Activated CD4-positive, alpha-beta T cell treated with anti-CD3 and anti-CD28 coated beads, Interleukin-2, amount 10 ng/mL, durations not matched to agents 24 days and 14 days (primary cell): Measurements from ENCODE around the gene BNC2. TPM values are rescaled to one million over a fixed set of nuclear protein-coding genes. Genes with fewer than 3 reads are reported as not detected.

Experiments
- DNase-seq: peaks from one replicate; pipeline ENCODE4 v3.0.0; 2022
- H3K27ac Mint-ChIP-seq: one replicate; pipeline ENCODE4 v1.8.0; 2022; ENCODE audit warnings: mild to moderate bottlenecking, mixed read lengths
- H3K27me3 Mint-ChIP-seq: one replicate; pipeline ENCODE4 v1.8.0; 2022; ENCODE audit warnings: mixed read lengths
- H3K36me3 Mint-ChIP-seq: one replicate; pipeline ENCODE4 v1.8.0; 2022; ENCODE audit warnings: low read depth, mild to moderate bottlenecking, mixed read lengths
- H3K4me1 Mint-ChIP-seq: one replicate; pipeline ENCODE4 v1.8.0; 2021; ENCODE audit warnings: mixed read lengths
- H3K4me3 Mint-ChIP-seq: one replicate; pipeline ENCODE4 v1.8.0; 2022; ENCODE audit warnings: mild to moderate bottlenecking, moderate library complexity, mixed read lengths
- H3K9me3 Mint-ChIP-seq: one replicate; pipeline ENCODE4 v1.8.0; 2021; ENCODE audit warnings: mixed read lengths
- intact Hi-C: fragments of 100-400 bp; cut with micrococcal nuclease; formaldehyde crosslinking; loops from one replicate; pipeline ENCODE4 v1.15.1; 2023
- total RNA-seq: library from RNA; stranded (reverse); gene quantifications from 2 replicates; pipeline ENCODE4 v1.2.3, GENCODE V29; 2022

BNC2 gene
- total RNA-seq, 1 donor from 2014 or later = not detected

DNA sequence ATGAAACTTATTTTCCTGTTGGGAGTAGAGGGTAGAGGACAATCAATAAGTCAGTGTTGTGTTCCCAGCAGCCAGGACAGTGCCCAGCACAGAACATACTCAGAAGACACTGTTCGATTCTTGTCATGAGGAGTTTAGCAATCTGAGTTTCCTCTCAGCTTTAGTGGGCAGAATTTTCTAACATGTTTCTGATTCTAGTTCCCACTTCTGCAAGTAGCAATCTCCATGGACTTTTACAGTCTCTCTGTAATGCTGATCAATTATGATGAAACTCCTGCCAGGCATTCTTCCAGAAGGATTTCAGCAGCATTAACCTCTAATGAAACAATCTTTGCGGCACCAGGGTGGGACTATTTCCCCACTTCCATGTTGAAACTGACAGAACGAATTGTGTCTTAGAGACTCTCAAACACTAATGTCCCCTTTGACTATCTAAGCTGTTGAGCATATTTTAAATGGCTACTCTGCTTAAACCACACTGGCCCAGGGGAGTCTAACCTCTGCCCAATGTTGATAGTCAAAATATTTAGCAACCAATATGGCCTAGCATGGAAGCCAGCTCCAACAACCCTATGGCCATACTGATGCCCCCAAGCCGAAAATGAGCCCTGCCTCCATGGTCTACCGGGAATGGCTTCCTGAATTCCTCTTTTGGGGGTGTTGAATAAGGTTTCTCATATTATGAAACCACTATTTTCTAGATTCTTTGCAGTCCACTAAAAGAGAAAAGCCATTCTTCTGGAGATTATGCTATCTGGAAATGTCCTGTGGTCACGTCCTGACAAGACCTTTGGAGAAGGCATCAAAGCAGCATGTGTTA is 484.3 kb downstream of the BNC2 start:
- H3K27me3 Mint-ChIP-seq = no peaks in the 10 kb centered on the region
- no peak overlapping the region for H3K4me3 Mint-ChIP-seq
- H3K9me3 Mint-ChIP-seq = no peaks in the 10 kb centered on the region
- intact Hi-C loops = no loop called here
- H3K4me1 Mint-ChIP-seq = no peaks in the 10 kb centered on the region
- H3K27ac Mint-ChIP-seq = no peak overlapping the region
- H3K36me3 Mint-ChIP-seq = no peaks in the 10 kb centered on the region
- DNase-seq = no peak

DNA sequence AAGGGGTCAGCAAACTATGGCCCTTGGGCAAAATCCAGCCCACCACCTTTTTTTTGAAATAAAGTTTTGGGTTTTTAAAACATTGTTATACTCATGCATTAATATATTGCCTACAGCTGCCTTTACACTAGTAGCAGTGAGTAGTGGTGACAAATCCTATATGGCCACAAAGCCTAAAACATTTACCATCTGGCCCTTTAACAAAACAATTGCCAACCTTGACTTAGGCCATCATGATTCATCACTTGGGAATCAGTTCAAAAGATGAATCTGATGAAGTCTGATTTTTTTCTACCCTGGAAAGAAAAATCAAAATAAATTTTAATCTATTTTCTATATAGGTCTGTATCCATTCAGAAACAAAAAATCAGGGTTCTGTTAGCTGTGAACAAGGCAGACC is 484.9 kb downstream of the BNC2 start:
- H3K27ac Mint-ChIP-seq = no peak overlapping the region
- no peaks in the 10 kb centered on the region for H3K4me1 Mint-ChIP-seq
- no peak for DNase-seq
- intact Hi-C loops = no loop called here
- no peaks in the 10 kb centered on the region for H3K27me3 Mint-ChIP-seq
- no peaks in the 10 kb centered on the region for H3K36me3 Mint-ChIP-seq
- H3K4me3 Mint-ChIP-seq = no peak overlapping the region
- H3K9me3 Mint-ChIP-seq = no peaks in the 10 kb centered on the region

DNA sequence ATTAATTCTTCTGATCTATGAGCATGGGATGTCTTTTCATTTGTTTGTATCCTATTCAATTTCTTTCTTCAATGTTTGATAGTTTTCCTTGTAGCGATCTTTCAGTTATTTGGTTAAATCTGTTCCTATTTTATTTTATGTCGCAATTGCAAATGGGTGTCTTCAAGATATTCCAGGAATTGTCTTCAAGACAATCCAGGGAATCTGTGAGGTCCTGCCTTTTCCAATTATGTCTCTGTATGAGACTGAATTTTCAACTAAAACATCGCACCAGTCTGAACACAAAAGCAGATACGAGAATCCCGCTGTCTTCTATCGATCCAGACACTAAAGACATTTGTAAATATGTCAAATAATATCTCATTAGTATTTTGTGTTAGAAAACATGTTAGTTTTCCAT is 485.5 kb downstream of the BNC2 start:
- no peaks in the 10 kb centered on the region for H3K9me3 Mint-ChIP-seq

DNA sequence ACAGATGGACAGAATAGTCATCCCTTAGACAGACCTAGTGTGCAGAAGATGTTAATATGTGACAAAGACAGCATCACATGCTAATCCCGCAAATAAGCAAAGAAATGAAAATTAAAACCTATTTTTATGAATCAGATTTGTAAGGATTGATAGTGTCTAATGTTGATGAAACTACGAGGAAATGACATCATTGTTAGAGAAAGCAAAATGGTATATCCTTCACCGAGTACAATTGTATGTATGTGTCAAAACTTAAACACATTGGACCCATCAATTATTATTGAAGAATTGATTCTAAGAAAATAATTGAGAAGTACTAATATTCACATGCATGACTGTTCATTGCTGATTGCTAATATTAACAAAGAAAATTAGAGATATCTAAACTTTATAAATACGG is 493.2 kb downstream of the BNC2 start:
- Mint-ChIP-seq H3K27ac (no peak overlapping the region), H3K4me3 (no peak overlapping the region), H3K4me1 (no peaks in the 10 kb centered on the region), H3K27me3 (no peaks in the 10 kb centered on the region), H3K9me3 (no peaks in the 10 kb centered on the region), H3K36me3 (no peaks in the 10 kb centered on the region)
- intact Hi-C loops = no loop called here
- no peak for DNase-seq

More for the DNA sequence above, 485.5 kb downstream of the BNC2 start:
- Mint-ChIP-seq H3K36me3 (no peaks in the 10 kb centered on the region), H3K4me3 (no peak overlapping the region), H3K27ac (no peak overlapping the region), H3K27me3 (no peaks in the 10 kb centered on the region), H3K4me1 (no peaks in the 10 kb centered on the region)
- no peak for DNase-seq
- intact Hi-C loops = no loop called here

DNA sequence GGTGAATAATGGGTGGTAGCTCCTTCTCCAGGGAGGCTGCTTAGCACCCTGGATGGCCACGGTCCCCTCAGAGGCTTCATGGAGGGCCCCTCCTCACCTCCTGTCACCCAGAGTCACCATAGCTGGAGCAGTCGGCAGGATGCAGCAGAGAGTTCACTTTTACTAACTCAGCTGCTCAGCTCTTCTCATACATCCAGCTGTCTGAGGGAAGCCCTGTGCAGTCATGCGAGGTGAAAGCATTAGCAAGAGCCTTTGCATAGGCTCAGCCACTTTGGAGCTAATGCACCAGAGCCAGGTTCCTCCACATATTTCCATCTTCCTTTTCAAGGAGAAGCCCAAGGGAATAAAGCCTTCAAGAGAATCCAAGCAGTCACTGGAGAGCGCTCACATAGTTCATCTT is 499.2 kb downstream of the BNC2 start:
- no peaks in the 10 kb centered on the region for H3K36me3 Mint-ChIP-seq
- H3K9me3 Mint-ChIP-seq = no peaks in the 10 kb centered on the region
- no peaks in the 10 kb centered on the region for H3K4me1 Mint-ChIP-seq
- no peak overlapping the region for H3K4me3 Mint-ChIP-seq
- no peak overlapping the region for H3K27ac Mint-ChIP-seq
- no peak for DNase-seq
- H3K27me3 Mint-ChIP-seq = no peaks in the 10 kb centered on the region
- intact Hi-C loops = no loop called here

DNA sequence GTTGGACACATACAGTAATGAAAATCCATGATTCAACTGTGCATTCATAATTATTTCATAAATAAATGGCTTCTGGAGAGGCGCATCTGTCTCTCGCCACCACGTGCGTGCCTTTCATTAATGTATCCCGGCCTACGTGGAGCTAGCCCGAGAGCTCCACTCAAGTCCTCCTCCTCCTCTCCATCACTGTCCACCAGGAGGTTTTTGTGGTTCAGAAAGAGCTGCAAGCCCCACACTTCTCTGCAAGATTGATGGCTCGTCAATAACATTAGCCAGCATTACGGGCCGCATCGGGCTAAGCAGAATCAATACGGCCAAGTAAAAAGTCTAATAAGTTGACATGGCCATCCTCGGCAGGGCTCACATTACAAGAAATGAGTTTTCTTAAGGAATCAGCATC is 499.8 kb downstream of the BNC2 start:
- DNase-seq = no peak
- Mint-ChIP-seq H3K9me3 (no peaks in the 10 kb centered on the region), H3K4me3 (no peak overlapping the region), H3K27me3 (no peaks in the 10 kb centered on the region), H3K27ac (no peak overlapping the region), H3K36me3 (no peaks in the 10 kb centered on the region), H3K4me1 (no peaks in the 10 kb centered on the region)
- intact Hi-C loops = no loop called here

DNA sequence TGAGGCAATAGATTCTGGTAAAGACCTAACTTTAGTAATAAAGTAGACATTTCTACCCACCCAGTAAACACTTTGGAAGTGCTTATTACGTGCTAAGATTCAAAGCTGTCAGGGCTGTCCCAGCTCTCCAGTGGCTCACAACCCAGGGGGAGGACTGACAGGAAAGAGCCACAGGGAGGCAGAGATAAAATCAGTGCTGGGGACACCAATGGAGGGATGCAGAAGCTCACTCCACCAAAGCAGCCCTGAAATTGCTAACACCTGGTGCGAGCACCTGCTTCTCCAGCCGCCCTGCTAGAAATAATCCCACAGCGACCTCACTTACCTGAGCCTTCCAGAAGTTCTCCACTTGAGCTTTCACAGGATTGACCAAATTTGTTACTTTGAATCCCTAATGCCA is 501.0 kb downstream of the BNC2 start:
- H3K27ac Mint-ChIP-seq = no peak overlapping the region
- H3K27me3 Mint-ChIP-seq = no peaks in the 10 kb centered on the region
- no peaks in the 10 kb centered on the region for H3K9me3 Mint-ChIP-seq
- H3K36me3 Mint-ChIP-seq = no peaks in the 10 kb centered on the region
- intact Hi-C loops = no loop called here
- no peak overlapping the region for H3K4me3 Mint-ChIP-seq
- no peaks in the 10 kb centered on the region for H3K4me1 Mint-ChIP-seq
- no peak for DNase-seq

DNA sequence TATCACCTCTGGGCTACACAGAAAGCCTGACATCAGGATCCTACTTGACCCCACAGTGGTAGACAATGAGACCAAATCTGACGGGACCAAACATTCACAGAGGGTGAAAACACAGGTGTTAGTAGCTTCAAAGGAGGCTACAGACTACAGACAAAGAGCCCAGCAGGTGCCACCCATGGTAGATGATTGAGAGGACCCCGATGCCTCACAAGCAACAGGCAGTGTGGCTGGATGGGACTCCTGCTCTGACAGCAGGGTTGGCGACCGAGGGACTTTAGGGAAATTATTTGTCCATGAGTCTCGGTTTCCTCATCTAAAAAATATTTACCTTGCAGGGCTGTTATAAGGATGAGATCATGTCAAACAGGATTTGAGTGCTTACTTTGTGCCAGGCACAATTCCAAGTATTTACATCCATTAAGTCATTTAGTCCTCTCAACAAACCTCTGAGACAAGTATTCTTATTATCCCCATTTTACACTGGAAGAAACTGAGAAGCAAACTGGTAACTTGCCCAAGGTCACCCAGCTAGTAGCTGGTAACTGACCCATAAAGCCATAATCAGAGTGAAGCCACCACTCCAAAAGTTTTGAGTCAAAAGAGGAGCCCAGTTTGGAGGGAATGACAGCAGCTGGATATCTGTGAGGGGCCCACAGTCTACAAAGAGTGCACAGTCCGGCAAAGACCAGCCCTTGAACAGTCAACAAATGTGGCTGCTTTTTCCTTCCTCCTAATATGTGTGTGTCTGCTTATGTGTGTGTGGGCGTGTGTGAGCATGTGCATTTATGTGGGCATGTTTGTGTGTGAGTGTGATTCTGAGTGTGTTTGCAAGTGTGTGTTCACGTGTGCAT is 502.0 kb downstream of the BNC2 start:
- Mint-ChIP-seq H3K27ac (no peak overlapping the region), H3K4me3 (no peak overlapping the region), H3K36me3 (no peaks in the 10 kb centered on the region), H3K27me3 (no peaks in the 10 kb centered on the region), H3K4me1 (no peaks in the 10 kb centered on the region), H3K9me3 (no peaks in the 10 kb centered on the region)
- intact Hi-C loops = no loop called here
- DNase-seq = no peak

DNA sequence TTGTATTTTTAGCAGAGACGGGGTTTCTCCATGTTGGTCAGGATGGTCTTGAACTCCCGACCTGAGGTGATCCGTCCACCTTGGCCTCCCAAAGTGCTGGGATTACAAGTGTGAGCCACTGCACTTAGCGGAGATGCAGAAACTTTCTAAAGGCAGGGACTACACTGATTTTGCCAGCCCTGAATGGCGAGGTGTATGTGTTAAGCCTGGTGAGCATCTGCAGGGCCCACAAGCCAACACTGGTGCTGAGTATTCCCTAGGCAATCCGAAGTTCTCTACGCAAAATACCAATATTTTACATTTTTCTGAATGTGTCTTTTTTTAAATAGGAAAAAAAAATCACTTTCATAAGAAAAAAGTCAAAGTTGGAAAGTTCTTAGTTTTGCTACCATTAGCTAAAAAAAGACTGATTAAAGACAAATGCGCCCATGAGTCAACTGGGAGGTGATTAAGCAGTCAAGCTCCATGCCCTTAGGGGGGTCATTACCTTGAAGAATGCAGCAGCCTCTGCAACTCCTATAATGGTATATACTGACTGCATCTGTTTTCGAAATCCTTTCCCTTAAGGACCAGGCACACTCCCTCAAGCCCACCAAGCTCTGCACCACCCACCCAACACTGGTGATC is 502.8 kb downstream of the BNC2 start:
- Mint-ChIP-seq H3K9me3 (no peaks in the 10 kb centered on the region), H3K27ac (no peak overlapping the region), H3K36me3 (no peaks in the 10 kb centered on the region), H3K4me1 (no peaks in the 10 kb centered on the region), H3K4me3 (no peak overlapping the region), H3K27me3 (no peaks in the 10 kb centered on the region)
- DNase-seq = no peak
- intact Hi-C loops = no loop called here

DNA sequence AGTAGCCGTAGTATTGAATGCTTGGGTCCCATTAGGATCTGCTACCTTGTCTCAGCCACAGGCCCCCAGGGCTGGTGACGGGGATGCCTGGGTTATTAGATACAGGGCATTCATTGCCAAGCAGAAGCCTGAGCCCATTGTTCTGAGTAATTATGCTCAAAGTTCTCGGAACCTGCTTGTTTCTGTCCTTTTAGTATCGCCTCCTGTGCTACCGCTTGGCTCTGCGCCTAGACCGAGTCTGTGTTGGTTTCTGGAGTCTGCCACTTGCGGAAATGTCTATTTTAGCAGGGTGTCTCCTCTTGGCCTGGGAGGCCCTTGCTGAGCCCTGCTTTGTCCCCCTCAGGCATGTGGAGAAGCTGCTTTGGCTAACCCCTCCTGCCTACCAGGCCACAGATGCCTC is 506.1 kb downstream of the BNC2 start:
- no peaks in the 10 kb centered on the region for H3K36me3 Mint-ChIP-seq
- no peaks in the 10 kb centered on the region for H3K27me3 Mint-ChIP-seq
- H3K4me3 Mint-ChIP-seq = no peak overlapping the region
- H3K9me3 Mint-ChIP-seq = peaks cover under 1% of the 10 kb centered on the region
- intact Hi-C loops = no loop called here
- no peak overlapping the region for H3K27ac Mint-ChIP-seq
- no peaks in the 10 kb centered on the region for H3K4me1 Mint-ChIP-seq
- no peak for DNase-seq

DNA sequence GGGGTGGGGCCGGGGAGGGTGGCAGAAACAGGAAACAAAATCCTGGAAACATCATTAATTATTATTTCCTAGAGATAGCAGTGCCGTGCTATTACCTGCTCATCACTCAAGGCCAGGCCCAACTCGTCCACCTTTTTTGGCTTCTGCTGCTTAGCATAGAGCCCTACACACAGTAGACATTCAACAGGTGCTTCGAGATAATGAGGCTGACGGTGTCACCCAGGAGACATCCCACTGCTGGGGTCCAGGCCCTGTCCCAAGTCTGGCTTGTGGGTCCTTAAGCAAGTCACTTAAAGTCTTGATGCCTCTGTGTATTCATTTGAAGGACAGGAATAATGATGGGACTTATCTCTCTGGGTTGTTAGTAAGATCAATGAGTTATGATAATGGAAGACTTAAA is 506.6 kb downstream of the BNC2 start:
- no peak overlapping the region for H3K27ac Mint-ChIP-seq
- intact Hi-C loops = no loop called here
- H3K36me3 Mint-ChIP-seq = no peaks in the 10 kb centered on the region
- no peaks in the 10 kb centered on the region for H3K4me1 Mint-ChIP-seq
- no peak overlapping the region for H3K4me3 Mint-ChIP-seq
- DNase-seq = no peak
- peaks cover 4% of the 10 kb centered on the region for H3K9me3 Mint-ChIP-seq
- H3K27me3 Mint-ChIP-seq = no peaks in the 10 kb centered on the region

DNA sequence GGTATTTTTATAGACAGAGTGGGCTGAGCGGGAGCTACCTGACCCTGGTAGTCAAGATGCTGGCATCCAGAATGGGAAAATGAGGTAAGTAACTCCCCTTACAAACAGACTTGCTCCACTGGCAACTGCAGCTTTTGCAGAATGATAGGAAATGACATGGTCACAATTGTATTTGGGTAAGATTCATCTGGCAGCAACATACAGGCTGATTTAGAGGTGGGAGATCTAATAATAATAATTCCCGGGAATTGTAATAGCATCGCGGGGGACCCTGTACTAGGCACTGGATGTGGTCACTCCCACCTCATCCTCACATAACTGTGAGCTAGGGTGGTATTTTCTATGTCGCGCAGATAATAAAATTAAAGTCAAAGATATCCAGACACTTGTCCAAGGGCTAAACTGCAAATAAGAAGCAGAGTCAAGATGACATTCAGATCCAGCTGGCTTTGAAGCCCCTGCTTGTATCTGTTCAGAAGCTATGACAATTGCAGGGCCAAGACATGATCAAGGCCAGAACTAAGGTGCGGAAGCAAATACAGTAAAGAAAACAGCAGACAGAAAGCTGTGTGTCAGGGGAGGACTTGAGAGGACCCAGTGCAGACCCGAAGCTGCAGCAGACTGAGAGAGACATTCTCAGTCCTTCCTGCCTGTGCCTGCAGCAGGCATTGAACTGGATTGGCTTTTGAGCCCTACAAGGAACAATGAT is 507.2 kb downstream of the BNC2 start:
- Mint-ChIP-seq H3K27ac (no peak overlapping the region), H3K36me3 (no peaks in the 10 kb centered on the region), H3K9me3 (peaks cover 4% of the 10 kb centered on the region), H3K4me1 (no peaks in the 10 kb centered on the region), H3K27me3 (no peaks in the 10 kb centered on the region), H3K4me3 (no peak overlapping the region)
- no peak for DNase-seq
- intact Hi-C loops = no loop called here

DNA sequence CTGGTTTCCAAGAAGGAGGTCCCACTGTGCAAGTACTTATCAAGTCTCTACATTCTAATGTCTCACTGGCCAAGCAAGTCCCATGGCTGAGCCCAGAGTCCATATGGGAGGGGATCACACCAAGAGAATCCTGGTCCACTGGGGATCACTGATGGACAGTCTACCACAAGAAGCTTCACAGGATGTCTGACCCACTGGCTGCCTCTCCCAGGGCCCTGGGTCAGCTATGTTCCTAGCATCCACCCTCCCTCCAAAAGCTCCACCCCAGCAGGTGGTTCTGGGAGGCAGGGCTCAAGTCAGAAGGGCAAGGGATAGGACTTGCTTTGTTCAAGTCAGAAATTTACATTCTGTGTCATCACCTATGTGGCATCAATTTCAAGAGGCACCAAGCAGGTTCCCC is 508.5 kb downstream of the BNC2 start:
- no peak overlapping the region for H3K4me3 Mint-ChIP-seq
- no peaks in the 10 kb centered on the region for H3K27me3 Mint-ChIP-seq
- H3K36me3 Mint-ChIP-seq = no peaks in the 10 kb centered on the region
- no peak overlapping the region for H3K27ac Mint-ChIP-seq
- DNase-seq = no peak
- intact Hi-C loops = no loop called here
- no peaks in the 10 kb centered on the region for H3K4me1 Mint-ChIP-seq
- H3K9me3 Mint-ChIP-seq = peaks cover 4% of the 10 kb centered on the region

DNA sequence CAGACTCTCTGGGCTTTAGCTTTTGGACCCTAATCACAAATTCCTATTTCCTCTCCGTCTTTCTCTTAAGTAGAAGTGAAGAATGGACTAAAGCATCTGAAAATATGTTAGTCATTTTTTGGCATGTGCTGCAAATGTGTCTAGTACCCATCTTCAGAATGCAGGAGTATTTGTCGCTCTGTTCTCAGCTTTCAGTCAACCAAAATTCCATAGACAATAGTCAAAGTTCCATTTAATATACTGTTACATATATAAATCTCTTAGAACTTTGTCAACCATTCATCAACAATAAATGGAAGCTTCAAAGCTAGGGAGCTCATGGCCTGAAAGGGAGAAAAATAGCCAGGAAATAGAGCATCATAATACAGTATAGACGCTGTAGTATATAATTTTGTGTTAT is 509.4 kb downstream of the BNC2 start:
- Mint-ChIP-seq H3K4me3 (no peak overlapping the region), H3K36me3 (no peaks in the 10 kb centered on the region), H3K27ac (no peak overlapping the region), H3K27me3 (no peaks in the 10 kb centered on the region), H3K4me1 (no peaks in the 10 kb centered on the region), H3K9me3 (peaks cover 4% of the 10 kb centered on the region)
- intact Hi-C loops = no loop called here
- no peak for DNase-seq
